ENCODE data around the gene FBXO42.

Gene FBXO42

DNA sequence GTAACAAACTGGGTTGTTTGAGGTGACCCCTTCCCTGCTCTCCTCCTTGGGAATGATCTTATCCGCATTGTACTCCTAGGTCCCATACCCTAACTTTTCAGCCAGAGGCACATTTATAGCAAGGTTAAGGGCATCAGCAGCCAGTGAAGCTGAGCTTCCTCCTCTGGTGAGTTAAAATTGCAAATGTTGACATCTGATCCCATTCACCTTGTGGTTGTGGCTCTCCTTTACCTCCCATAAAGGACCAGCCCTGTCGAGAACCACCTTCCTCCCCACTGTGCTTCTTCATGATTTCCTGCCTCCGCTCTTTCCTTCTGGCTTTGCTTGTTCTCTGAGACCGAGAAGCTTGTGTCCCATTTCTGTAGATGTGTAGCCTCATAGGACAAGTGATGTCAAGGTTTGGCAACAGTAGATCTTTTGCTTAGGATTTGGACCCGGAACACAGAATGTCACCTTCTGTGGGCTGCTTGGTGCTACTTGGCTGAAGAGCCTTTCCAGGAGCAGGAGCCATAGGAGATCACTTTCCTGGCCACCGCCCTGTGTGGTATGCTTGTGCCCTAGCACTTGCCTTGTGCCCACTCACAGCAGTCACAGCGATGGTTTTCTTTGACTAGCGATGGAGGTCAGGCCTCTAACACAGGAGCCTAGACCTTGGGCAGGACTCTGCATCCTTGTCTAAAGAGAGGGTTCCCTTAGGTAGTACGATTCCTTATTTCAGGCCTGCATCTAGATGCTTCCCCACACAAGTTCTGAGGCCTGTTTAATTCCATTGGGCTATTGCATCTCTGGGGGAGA is 33.6 kb upstream of the FBXO42 start:
- TF ChIP-seq CTBP1 (IDR thresholded peaks at IDR 0.05; ENCODE audit: borderline replicate concordance) (no peak), PKNOX1 (IDR thresholded peaks at IDR 0.05) (no peak), FOXA1 (IDR thresholded peaks at IDR 0.05) (no peak), HDGF (IDR thresholded peaks at IDR 0.05; ENCODE audit: borderline replicate concordance) (no peak)
- CTCF ChIA-PET = no interaction called here
- DNase-seq (ENCODE audit: extremely low spot score) = no peak
- POLR2A ChIA-PET = interaction anchor here (1.4 kb wide), 1 partner anchor 10 kb away, joined by 5 read pairs; no protein-coding TSS in a partner anchor

- no peak for DNase-seq (ENCODE audit: extremely low spot score)
- POLR2A ChIA-PET = no interaction called here
These were observed 31.6 kb upstream of the FBXO42 start for GRCh38 chr1:16383888-16384287.

DNA sequence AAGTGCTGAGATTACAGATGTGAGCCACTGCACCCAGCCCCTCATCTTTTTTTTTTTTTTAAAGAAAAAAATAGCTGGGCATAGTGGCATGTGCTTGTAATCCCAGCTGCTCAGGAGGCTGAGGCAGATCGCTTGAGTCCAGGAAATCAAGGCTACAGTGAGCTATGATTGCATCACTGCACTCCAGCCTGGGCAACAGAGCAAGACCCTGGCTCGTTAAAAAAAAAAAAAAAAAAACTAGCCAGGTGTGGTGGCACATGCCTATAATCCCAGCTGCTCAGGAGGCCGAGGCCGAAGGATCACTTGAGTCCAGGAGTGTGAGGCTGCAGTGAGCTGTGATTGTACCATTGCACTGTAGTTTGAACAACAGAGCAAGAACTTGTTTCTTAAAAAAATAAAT is 28.6 kb upstream of the FBXO42 start:
- TF ChIP-seq SUZ12 (IDR thresholded peaks at IDR 0.05) = no peak
- TF ChIP-seq PKNOX1 (IDR thresholded peaks at IDR 0.05) = no peak
- no peak for TF ChIP-seq HDGF (IDR thresholded peaks at IDR 0.05; ENCODE audit: borderline replicate concordance)
- TF ChIP-seq ARNT (IDR thresholded peaks at IDR 0.05) = no peak
- TF ChIP-seq SP1 (IDR thresholded peaks at IDR 0.05) = no peak
- no peak for TF ChIP-seq FOXK2 (IDR thresholded peaks at IDR 0.05)
- TF ChIP-seq ELF4 (IDR thresholded peaks at IDR 0.05) = no peak
- TF ChIP-seq FOXA1 (IDR thresholded peaks at IDR 0.05) = no peak
- ChIA-PET POLR2A (interaction anchor here (1.5 kb wide), 1 partner anchor 20 kb away, joined by 4 read pairs; no protein-coding TSS in a partner anchor), CTCF (no interaction called here)
- DNase-seq (ENCODE audit: extremely low spot score) = no peak

More at GRCh38 chr1:16383888-16384287, 31.6 kb upstream of the FBXO42 start:
- TF ChIP-seq BHLHE40 (IDR thresholded peaks at IDR 0.05; ENCODE audit: borderline replicate concordance) = no peak
- no peak for TF ChIP-seq CTBP1 (IDR thresholded peaks at IDR 0.05; ENCODE audit: borderline replicate concordance)
- no peak for TF ChIP-seq TARDBP (IDR thresholded peaks at IDR 0.05)
- TF ChIP-seq ARNT (IDR thresholded peaks at IDR 0.05) = no peak
- no peak for TF ChIP-seq L3MBTL2 (conservative IDR thresholded peaks at IDR 0.05)
- no peak for TF ChIP-seq FOXA1 (IDR thresholded peaks at IDR 0.05)
- TF ChIP-seq SP1 (IDR thresholded peaks at IDR 0.05) = no peak
- no peak for TF ChIP-seq PKNOX1 (IDR thresholded peaks at IDR 0.05)
- no peak for TF ChIP-seq FOXM1 (IDR thresholded peaks at IDR 0.05; ENCODE audit: borderline replicate concordance)
- no peak for TF ChIP-seq NFRKB (IDR thresholded peaks at IDR 0.05)
- TF ChIP-seq ELF4 (IDR thresholded peaks at IDR 0.05) = no peak
- TF ChIP-seq LEF1 (IDR thresholded peaks at IDR 0.05; ENCODE audit: borderline replicate concordance) = no peak
- CTCF ChIA-PET = no interaction called here

- POLR2A ChIA-PET = no interaction called here
- CTCF ChIA-PET = interaction anchor here (0.7 kb wide), 1 partner anchor 23 kb away, joined by 3 read pairs; no protein-coding TSS in a partner anchor
- no peak for DNase-seq (ENCODE audit: extremely low spot score)
- TF ChIP-seq SP1 (IDR thresholded peaks at IDR 0.05) = no peak
- TF ChIP-seq ZNF384 (IDR thresholded peaks at IDR 0.05) = no peak
- TF ChIP-seq PKNOX1 (IDR thresholded peaks at IDR 0.05) = no peak
- no peak for TF ChIP-seq CTBP1 (IDR thresholded peaks at IDR 0.05; ENCODE audit: borderline replicate concordance)
- no peak for TF ChIP-seq FOXK2 (IDR thresholded peaks at IDR 0.05)
- no peak for TF ChIP-seq FOXM1 (IDR thresholded peaks at IDR 0.05; ENCODE audit: borderline replicate concordance)
These were observed 26.2 kb upstream of the FBXO42 start for GRCh38 chr1:16378443-16378842.

GRCh38 chr1:16376971-16377370 is 24.7 kb upstream of the FBXO42 start:
- ChIA-PET CTCF (no interaction called here), POLR2A (interaction anchor here (2.9 kb wide), 1 partner anchor 9 kb away, joined by 11 read pairs; the partner anchor contains the start of gene SZRD1)
- DNase-seq (ENCODE audit: extremely low spot score) = no peak
- TF ChIP-seq ARNT (IDR thresholded peaks at IDR 0.05) = no peak
- no peak for TF ChIP-seq NFRKB (IDR thresholded peaks at IDR 0.05)
- no peak for TF ChIP-seq FOXK2 (IDR thresholded peaks at IDR 0.05)
- no peak for TF ChIP-seq LEF1 (IDR thresholded peaks at IDR 0.05; ENCODE audit: borderline replicate concordance)
- no peak for TF ChIP-seq CTBP1 (IDR thresholded peaks at IDR 0.05; ENCODE audit: borderline replicate concordance)
- TF ChIP-seq SUZ12 (IDR thresholded peaks at IDR 0.05) = no peak
- TF ChIP-seq SP1 (IDR thresholded peaks at IDR 0.05) = no peak
- TF ChIP-seq PKNOX1 (IDR thresholded peaks at IDR 0.05) = no peak

Measured in HEK293T (cell line).